ENCODE data around the gene TXNDC17. TPM values are rescaled to one million over a fixed set of nuclear protein-coding genes. Genes with fewer than 3 reads are reported as not detected.

The TXNDC17 gene
- total and polyA plus RNA-seq, 2 of the 13 experiments (the other 11 are each of a cell fraction or from before 2014, with no cell fraction given), result 188 to 266 TPM

DNA sequence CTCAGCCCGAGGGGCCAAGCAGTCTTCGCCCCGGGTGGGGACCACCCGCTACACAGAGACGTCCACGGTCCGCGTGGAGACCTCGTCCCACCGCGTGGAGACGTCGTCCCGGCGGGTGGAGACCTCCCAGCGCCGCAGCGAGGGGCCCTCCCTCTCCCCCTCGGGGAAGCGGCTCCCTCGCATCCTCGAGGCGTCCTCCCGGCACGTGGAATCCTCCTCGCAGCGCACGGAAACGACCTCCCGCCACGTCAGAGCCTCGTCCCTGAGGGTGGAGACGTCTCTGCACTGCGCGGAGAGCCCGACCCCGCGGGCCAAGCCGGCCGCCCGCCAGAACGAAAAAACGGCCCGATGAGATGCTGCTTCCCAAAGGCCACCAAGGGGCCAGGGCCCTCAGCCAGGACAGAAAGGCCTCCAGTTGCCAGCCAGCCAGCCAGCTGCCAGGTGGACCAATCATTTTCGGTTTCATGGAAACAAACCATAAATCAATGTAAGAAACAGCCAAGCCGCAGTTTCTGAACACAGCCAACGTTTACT is 11.1 kb downstream of the TXNDC17 start (continued):
- TF ChIP-seq BRD4 (CRISPR knock-in tag; IDR thresholded peaks at IDR 0.05) (no peak; the same call in 1 of the 2 replicates), HNF4A (CRISPR knock-in tag; IDR thresholded peaks at IDR 0.05) (no peak), FOXJ3 (CRISPR knock-in tag; IDR thresholded peaks at IDR 0.05; ENCODE audit: borderline replicate concordance) (peak; percentile 9; the same call in 1 of the 2 replicates), ZNF263 (CRISPR knock-in tag; IDR thresholded peaks at IDR 0.05) (peak; percentile 90), IRF2 (CRISPR knock-in tag; IDR thresholded peaks at IDR 0.05) (0 out of 2 replicates have a peak, but pooled peaks have one; percentile 46), ZNF274 (CRISPR knock-in tag; IDR thresholded peaks at IDR 0.05) (peak; percentile 99), MYNN (CRISPR knock-in tag; IDR thresholded peaks at IDR 0.05; ENCODE audit: low read depth) (peak; percentile 91), EEA1 (CRISPR knock-in tag; IDR thresholded peaks at IDR 0.05; ENCODE audit: borderline replicate concordance) (peak; percentile 91; the same call in 1 of the 2 replicates), NPAS2 (CRISPR knock-in tag; IDR thresholded peaks at IDR 0.05; ENCODE audit: borderline replicate concordance) (no peak), TBX3 (IDR thresholded peaks at IDR 0.05; ENCODE audit: borderline replicate concordance) (no peak), HOXA9 (CRISPR knock-in tag; IDR thresholded peaks at IDR 0.05; ENCODE audit: borderline replicate concordance) (peak; percentile 98), ATF1 (CRISPR knock-in tag; IDR thresholded peaks at IDR 0.05) (no peak), DR1 (CRISPR knock-in tag; IDR thresholded peaks at IDR 0.05) (no peak), ARNTL (CRISPR knock-in tag; IDR thresholded peaks at IDR 0.05) (peak; percentile 80), HDAC6 (IDR thresholded peaks at IDR 0.05; ENCODE audit: low read depth, low read length) (no peak), ADNP (CRISPR knock-in tag; IDR thresholded peaks at IDR 0.05) (no peak), CAMTA2 (CRISPR knock-in tag; IDR thresholded peaks at IDR 0.05; ENCODE audit: borderline replicate concordance) (peak; percentile 98), ZNF724P (CRISPR knock-in tag; IDR thresholded peaks at IDR 0.05; ENCODE audit: borderline replicate concordance) (peak; percentile 94)
- TF ChIP-seq, protein P1, sequence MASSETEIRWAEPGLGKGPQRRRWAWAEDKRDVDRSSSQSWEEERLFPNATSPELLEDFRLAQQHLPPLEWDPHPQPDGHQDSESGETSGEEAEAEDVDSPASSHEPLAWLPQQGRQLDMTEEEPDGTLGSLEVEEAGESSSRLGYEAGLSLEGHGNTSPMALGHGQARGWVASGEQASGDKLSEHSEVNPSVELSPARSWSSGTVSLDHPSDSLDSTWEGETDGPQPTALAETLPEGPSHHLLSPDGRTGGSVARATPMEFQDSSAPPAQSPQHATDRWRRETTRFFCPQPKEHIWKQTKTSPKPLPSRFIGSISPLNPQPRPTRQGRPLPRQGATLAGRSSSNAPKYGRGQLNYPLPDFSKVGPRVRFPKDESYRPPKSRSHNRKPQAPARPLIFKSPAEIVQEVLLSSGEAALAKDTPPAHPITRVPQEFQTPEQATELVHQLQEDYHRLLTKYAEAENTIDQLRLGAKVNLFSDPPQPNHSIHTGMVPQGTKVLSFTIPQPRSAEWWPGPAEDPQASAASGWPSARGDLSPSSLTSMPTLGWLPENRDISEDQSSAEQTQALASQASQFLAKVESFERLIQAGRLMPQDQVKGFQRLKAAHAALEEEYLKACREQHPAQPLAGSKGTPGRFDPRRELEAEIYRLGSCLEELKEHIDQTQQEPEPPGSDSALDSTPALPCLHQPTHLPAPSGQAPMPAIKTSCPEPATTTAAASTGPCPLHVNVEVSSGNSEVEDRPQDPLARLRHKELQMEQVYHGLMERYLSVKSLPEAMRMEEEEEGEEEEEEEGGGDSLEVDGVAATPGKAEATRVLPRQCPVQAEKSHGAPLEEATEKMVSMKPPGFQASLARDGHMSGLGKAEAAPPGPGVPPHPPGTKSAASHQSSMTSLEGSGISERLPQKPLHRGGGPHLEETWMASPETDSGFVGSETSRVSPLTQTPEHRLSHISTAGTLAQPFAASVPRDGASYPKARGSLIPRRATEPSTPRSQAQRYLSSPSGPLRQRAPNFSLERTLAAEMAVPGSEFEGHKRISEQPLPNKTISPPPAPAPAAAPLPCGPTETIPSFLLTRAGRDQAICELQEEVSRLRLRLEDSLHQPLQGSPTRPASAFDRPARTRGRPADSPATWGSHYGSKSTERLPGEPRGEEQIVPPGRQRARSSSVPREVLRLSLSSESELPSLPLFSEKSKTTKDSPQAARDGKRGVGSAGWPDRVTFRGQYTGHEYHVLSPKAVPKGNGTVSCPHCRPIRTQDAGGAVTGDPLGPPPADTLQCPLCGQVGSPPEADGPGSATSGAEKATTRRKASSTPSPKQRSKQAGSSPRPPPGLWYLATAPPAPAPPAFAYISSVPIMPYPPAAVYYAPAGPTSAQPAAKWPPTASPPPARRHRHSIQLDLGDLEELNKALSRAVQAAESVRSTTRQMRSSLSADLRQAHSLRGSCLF (CRISPR knock-in tag; IDR thresholded peaks at IDR 0.05; ENCODE audit: borderline replicate concordance), result peak; percentile 96; the same call in 1 of the 2 replicates
- TF ChIP-seq, protein P2, sequence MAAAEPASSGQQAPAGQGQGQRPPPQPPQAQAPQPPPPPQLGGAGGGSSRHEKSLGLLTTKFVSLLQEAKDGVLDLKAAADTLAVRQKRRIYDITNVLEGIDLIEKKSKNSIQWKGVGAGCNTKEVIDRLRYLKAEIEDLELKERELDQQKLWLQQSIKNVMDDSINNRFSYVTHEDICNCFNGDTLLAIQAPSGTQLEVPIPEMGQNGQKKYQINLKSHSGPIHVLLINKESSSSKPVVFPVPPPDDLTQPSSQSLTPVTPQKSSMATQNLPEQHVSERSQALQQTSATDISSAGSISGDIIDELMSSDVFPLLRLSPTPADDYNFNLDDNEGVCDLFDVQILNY (CRISPR knock-in tag; conservative IDR thresholded peaks at IDR 0.05), result peak; percentile 66; the same call in 1 of the 2 replicates
- TF ChIP-seq, protein P3, sequence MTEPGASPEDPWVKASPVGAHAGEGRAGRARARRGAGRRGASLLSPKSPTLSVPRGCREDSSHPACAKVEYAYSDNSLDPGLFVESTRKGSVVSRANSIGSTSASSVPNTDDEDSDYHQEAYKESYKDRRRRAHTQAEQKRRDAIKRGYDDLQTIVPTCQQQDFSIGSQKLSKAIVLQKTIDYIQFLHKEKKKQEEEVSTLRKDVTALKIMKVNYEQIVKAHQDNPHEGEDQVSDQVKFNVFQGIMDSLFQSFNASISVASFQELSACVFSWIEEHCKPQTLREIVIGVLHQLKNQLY (CRISPR knock-in tag; IDR thresholded peaks at IDR 0.05), result peak; percentile 38; the same call in 1 of the 2 replicates
- TF ChIP-seq, protein P4, sequence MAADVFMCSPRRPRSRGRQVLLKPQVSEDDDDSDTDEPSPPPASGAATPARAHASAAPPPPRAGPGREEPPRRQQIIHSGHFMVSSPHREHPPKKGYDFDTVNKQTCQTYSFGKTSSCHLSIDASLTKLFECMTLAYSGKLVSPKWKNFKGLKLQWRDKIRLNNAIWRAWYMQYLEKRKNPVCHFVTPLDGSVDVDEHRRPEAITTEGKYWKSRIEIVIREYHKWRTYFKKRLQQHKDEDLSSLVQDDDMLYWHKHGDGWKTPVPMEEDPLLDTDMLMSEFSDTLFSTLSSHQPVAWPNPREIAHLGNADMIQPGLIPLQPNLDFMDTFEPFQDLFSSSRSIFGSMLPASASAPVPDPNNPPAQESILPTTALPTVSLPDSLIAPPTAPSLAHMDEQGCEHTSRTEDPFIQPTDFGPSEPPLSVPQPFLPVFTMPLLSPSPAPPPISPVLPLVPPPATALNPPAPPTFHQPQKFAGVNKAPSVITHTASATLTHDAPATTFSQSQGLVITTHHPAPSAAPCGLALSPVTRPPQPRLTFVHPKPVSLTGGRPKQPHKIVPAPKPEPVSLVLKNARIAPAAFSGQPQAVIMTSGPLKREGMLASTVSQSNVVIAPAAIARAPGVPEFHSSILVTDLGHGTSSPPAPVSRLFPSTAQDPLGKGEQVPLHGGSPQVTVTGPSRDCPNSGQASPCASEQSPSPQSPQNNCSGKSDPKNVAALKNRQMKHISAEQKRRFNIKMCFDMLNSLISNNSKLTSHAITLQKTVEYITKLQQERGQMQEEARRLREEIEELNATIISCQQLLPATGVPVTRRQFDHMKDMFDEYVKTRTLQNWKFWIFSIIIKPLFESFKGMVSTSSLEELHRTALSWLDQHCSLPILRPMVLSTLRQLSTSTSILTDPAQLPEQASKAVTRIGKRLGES (CRISPR knock-in tag; IDR thresholded peaks at IDR 0.05; ENCODE audit: borderline replicate concordance), result peak; percentile 52

Data from HepG2 (cell line).